ENCODE data around the gene CHRM5.

Gene CHRM5

GRCh38 chr15:33963831-33964664 lies 4.2 kb upstream of the CHRM5 start:
- Histone ChIP-seq H3K4me3 (no peak overlapping the region), H3K27ac (no peak overlapping the region)
- TF ChIP-seq CTCF (IDR thresholded peaks at IDR 0.05): no peak
- DNase-seq (ENCODE audit: low spot score): no peak

GRCh38 chr15:33964665-33965040 lies 3.6 kb upstream of the CHRM5 start:
- TF ChIP-seq CTCF (IDR thresholded peaks at IDR 0.05): no peak
- no peak for DNase-seq (ENCODE audit: low spot score)
- no peak overlapping the region for H3K4me3 ChIP-seq
- no peak overlapping the region for H3K27ac ChIP-seq

GRCh38 chr15:33968821-33969220 lies 524 bp downstream of the CHRM5 start:
- H3K4me3 ChIP-seq: no peak overlapping the region
- H3K27ac ChIP-seq: no peak overlapping the region
- DNase-seq (ENCODE audit: low spot score): no peak
- no peak for TF ChIP-seq CTCF (IDR thresholded peaks at IDR 0.05)

GRCh38 chr15:33971811-33972210 lies 3.5 kb downstream of the CHRM5 start:
- Histone ChIP-seq H3K4me3 (no peak overlapping the region), H3K27ac (no peak overlapping the region)
- no peak for DNase-seq (ENCODE audit: low spot score)
- TF ChIP-seq CTCF (IDR thresholded peaks at IDR 0.05): no peak

- DNase-seq (ENCODE audit: low spot score): no peak
- TF ChIP-seq CTCF (IDR thresholded peaks at IDR 0.05): no peak
- H3K4me3 ChIP-seq: no peak overlapping the region
- H3K27ac ChIP-seq: no peak overlapping the region
Measured at GRCh38 chr15:33975022-33975565, 6.8 kb downstream of the CHRM5 start.

GRCh38 chr15:33980159-33980558 lies 11.9 kb downstream of the CHRM5 start:
- H3K27ac ChIP-seq: no peak overlapping the region
- H3K4me3 ChIP-seq: no peak overlapping the region
- TF ChIP-seq CTCF (IDR thresholded peaks at IDR 0.05): no peak
- DNase-seq (ENCODE audit: low spot score): no peak

- no peak overlapping the region for H3K27ac ChIP-seq
- no peak overlapping the region for H3K4me3 ChIP-seq
- no peak for TF ChIP-seq CTCF (IDR thresholded peaks at IDR 0.05)
- DNase-seq (ENCODE audit: low spot score): no peak
Measured at GRCh38 chr15:33982516-33982915, 14.2 kb downstream of the CHRM5 start.

Data from coronary artery (tissue), 2 donors.